ENCODE measurements around the gene FERMT1.

The FERMT1 gene, protein sequence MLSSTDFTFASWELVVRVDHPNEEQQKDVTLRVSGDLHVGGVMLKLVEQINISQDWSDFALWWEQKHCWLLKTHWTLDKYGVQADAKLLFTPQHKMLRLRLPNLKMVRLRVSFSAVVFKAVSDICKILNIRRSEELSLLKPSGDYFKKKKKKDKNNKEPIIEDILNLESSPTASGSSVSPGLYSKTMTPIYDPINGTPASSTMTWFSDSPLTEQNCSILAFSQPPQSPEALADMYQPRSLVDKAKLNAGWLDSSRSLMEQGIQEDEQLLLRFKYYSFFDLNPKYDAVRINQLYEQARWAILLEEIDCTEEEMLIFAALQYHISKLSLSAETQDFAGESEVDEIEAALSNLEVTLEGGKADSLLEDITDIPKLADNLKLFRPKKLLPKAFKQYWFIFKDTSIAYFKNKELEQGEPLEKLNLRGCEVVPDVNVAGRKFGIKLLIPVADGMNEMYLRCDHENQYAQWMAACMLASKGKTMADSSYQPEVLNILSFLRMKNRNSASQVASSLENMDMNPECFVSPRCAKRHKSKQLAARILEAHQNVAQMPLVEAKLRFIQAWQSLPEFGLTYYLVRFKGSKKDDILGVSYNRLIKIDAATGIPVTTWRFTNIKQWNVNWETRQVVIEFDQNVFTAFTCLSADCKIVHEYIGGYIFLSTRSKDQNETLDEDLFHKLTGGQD

DNA sequence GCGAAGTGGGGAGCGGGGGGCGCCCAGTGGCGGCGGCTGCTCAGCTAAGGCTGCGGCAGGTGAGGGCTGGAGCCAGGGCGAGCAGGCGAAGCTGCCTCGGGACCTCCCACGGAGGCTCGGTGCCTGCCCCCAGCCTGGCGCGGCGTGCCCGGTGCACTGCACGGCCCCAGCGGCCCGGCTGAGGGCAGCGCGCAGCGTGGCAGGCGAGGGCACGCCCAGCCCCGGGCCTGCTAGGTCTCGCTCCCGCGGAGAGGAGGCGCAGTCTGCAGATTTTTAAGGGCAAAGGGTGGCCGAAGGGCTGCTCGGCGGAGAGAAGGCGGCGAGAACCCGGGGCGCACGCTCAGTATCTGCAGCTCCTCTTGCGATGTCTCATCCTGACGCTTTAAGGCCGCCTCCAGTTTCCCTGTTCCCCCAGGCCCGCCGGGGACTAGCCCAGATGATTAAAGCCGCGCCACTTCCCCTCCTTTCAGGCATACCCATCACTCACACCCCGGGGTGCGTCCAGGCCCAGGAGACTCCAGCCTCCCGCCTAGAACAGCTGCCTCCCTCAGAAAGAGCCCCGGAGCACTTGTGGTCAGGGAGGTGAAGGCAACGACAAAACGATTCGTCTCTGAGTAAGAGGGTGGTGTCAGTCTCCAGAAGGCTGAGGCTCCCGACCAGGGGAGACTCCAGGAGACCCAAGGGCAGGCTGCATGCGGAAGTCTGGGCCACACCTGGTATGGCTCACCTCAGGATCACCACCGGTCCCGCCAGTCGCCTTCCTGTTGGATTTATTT is at the start of gene FERMT1:
FERMT1 (minus strand) TSS at position 158 of the 776 bp plus-strand sequence. CDS start 3,476 bp downstream, outside the sequence.
- DNase-seq (ENCODE audit: low spot score) = peak; percentile 96

DNA sequence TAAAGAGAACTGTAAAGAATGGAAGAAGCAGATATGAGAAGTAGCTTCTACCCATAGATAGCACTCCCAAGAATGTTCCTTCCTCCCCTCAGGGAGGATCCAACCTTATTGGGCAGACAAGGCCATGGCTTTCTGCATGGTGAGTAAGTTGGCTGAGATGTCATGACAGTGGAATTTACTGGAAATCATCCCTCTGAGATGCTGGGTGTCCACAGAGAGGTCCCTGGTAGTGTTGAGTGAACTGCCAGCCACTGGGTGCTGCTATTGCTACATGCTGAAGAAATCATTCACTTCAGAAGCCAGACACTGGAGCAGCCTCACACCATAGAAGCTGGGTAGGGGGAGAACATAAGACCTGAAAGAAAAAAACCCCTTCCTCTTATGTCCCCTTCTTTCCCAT is 46.4 kb upstream of the FERMT1 start:
- DNase-seq (ENCODE audit: low spot score) = peak; percentile 59

DNA sequence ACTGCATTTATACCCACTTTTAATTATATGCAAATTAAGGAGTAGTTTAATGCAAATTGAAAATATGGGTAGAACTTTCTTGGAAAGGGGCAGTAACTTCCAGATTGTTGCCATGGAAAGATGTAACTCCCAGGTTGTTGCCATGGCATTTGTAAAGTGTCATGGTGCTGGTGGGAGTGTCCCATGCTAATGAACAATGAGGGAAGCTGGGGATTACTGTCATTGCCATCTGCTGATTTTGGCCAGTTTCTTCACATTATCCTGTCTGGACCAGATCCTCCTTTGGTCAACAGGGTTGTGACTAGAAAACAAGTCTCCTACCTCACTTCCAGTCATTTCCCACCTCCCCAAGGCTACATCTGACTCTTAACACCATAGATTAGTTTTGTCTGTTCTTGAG is 45.4 kb upstream of the FERMT1 start:
- DNase-seq (ENCODE audit: low spot score) = no peak

DNA sequence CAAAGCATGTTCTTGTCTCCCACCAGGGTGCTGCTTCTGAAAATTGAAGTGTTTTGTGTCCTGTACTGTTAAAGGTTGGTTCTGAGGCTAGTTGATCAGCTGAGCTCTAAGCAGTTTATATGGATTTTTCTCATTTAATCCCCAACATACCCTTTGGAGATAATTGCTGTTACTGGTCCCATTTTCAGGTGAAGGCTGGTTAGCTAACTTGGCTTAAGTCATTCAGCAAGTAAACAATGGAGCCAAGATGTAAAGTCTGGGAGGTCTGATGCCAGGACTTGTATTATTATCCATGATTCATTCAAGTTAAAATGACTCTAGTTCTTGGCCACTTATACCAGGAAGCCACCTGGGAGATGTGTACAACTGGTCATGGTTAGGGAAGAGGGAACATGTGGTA is 42.5 kb upstream of the FERMT1 start:
- no peak for DNase-seq (ENCODE audit: low spot score)

DNA sequence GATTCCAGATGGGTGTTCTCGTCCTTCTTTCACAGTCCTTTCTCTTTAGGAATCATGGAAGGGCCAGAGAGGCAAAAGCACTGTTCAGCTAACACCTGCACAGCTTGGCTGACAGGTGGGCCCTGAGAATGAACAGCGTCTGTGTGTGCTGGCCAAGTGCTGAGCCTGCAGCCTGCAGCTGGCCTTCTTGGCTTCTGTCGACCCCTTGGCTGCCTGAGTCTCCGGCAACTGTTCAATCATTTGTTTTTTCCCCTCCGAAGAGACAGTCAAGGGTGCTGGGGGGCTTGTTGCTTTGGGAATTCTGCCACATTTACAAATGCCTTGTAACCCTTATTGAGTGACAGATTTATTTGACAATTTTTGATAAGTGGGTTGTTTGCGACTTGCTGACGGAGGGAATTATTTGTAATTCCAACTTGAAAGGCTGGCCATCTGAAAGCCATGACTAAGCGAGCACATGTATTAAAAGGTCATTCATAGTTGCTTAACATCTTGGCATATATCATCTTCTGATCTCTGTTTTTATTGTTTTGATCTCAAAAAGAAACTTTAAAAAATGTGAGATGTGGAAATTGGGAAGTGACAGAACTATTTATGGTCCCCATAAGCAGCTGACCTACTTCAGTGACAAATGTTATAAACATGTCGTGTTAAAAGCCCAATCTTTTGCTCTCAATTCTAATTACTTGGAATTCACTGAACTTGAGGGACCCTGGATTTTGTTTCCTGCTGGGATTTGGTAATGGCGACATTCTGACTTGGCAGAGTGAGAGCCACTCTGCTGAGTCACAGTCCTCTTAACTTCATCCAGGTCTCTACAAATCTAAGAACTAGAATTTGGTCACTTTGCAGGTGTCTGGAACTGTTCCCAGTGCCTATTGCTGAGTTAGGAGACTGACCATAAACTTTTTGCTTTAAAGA is 41.9 kb upstream of the FERMT1 start:
- no peak for DNase-seq (ENCODE audit: low spot score)

DNA sequence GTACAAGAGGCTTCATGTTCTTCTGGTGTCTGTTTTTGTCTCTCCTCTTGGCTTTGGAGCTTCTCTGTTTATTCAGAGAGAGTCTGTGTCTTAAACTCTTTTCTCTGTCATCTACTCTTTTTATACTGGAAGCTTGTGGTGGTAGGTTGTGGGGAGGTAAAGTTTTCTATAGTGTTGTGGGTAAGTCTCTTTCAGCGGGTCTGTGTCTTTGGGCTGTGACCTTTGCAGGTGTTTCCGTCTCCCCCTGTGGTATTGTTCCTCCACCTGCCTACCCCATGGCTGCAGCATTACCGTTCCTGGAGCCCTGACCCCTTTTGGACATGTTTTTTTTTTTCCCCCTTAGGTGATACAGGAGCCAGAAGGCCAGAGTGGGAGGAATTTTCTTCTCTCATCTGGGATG is 37.9 kb upstream of the FERMT1 start:
- DNase-seq (ENCODE audit: low spot score) = no peak

DNA sequence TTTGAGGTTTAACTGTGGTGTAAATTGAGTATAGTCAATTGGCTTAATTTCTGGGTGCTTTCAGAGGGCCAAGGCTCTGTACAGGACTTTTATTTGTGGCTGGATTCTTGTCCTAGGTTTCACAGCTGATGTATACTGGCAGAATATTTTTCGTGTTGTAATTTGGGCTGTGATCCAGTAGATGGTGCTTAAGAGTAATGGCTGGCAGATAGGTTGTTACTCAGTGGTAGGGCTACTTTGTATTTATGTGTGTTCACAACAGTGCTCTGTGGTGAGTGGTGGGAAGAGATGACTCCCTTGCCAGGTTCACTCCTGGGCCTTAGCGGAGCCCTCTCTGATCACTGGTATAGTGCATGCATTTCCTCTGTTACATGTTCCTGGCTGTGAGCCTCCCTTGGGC is 34.5 kb upstream of the FERMT1 start:
- peak; percentile 33 for DNase-seq (ENCODE audit: low spot score)

DNA sequence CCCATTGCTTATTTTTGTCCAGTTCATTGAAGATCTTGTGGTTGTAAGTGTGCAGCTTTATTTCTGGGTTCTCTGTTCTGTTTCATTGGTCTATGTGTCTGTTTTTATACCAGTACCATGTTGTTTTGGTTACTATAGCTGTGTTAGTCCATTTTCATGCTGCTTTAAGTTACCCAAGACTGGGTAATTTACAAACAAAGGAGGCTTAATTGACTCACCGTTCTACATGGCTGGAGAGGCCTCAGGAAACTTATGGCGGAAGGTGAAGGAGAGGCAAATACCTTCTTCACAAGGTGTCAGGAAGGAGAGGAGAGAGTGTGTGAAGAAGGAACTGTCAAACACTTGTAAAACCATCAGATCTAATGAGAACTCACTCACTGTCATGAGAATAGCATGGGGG is 29.9 kb upstream of the FERMT1 start:
- DNase-seq (ENCODE audit: low spot score) = no peak

DNA sequence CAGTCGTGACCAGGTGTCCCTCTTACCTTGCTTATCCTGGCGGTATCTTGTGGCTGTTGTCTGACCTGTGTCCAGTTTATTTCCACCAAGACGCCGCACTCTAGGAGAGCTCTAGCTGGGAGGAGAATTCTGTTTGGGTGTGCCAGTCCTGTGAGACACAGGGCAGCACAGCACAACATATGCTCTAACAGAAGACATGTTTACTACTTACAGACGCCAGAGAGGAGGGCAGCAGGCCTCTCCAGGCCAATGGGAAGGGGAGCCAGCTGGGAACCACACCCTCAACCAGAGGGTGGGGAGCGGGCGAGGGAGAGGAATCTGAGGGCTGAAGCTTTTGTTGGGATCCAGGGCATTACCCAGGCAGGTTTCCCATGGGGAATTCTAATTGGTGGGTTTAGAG is 25.2 kb upstream of the FERMT1 start:
- no peak for DNase-seq (ENCODE audit: low spot score)

DNA sequence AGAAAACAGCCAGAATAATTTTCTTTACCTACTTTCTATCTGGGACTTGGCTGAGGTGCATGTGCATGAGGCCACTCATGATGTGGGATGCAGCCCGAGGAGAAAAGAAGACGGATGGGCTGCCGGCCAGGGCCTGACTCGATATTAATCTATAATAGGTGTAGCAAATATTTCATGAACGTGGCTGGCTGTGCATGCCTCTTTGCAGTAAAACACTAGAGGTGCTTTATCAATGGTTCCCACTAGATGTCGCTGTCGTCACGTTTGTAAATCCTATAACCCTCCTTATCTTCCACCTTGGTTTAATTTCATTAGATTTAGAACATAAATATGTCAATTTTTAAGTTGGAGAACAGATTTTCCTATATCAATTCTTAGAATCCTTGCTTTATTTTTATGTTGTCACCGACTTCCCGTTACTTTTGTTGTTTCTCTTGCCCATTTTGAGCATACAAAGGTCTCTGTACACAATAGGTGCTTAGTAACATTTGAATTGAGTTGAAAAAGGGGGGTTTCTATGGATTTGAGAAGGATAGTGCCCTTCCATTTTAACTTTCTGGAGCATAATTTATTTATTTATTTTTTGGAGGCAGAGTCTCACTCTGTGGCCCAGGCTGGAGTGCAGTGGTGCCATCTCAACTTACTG is 19.6 kb upstream of the FERMT1 start:
- DNase-seq (ENCODE audit: low spot score) = peak; percentile 77

DNA sequence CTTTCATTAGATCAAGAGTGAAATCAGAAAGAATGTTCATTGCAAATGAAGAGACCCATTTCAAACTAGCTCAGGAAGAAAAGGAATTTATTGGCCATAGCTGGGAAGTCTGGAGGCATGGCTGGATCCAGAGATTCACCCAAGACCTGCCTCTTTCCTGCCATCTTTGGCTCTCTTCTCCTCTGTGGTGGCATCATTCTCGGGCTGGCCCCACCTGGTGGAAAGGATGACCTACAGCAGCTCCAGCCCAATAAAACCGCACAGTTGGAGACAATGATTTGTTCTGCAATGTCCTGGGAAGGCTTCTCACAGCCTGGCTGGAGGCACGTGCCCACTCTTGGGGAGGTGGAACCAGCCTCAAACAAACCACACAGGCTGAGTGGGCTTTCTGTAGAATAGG is 18.1 kb upstream of the FERMT1 start:
- peak; percentile 60 for DNase-seq (ENCODE audit: low spot score)

DNA sequence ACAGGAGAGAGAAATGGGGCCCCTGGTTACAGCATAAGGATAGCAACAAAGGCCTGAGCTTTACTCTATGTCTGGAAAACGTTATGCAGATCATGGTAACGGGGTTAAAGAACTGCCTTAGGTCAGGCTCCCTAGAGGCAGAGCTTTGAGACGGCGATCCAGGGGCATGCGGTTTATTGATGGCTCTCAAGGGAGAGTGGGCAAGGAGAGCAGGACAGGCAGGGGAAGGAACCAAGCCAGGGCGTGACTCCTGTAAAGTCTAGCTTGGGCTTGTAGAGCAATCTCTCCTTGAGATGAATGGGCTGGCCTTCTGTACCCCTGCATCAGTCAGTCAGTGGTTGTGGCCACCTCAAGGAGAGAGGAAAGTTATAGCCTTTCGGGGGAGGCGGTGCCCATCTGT is 12.5 kb upstream of the FERMT1 start:
- DNase-seq (ENCODE audit: low spot score) = no peak

DNA sequence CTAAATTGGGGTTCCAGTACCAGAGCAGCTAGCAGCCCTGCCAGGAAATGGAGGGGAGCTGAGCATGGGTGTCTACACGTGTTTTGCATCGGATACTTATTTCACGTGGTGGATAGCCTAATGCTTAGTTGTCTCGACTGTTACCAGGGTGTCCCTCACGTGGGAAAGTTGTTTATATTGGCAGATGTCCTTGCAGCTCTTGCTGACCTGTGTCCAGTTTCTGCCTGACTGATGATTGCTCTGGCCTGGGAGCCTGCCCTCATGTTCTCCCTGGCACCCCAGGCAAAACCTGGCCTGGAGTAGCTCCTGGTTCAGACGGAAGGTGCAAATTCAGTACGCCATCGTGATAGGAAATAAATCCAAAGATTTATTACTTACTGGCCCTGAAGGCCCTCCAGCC is 11.8 kb upstream of the FERMT1 start:
- DNase-seq (ENCODE audit: low spot score) = no peak

DNA sequence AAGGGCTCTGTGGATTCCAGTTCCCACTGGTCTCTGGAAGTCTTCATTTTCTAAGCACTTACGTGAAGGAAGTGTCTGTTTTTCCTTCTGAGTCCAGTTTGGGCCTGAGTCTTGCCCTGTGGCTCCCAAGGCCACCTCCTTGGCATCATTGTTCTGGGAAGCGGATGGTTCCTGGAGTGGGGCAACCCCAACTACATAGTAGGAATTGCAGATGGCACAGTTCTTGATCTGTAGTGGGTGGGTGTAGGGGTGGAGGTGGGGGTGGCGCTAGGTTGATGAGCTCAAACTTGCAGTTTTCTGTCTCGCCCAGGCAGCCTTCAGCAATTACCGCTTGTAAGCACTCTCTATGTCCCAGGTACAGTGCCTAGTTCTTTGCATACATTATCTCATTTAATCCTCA is 7.2 kb upstream of the FERMT1 start:
- no peak for DNase-seq (ENCODE audit: low spot score)

DNA sequence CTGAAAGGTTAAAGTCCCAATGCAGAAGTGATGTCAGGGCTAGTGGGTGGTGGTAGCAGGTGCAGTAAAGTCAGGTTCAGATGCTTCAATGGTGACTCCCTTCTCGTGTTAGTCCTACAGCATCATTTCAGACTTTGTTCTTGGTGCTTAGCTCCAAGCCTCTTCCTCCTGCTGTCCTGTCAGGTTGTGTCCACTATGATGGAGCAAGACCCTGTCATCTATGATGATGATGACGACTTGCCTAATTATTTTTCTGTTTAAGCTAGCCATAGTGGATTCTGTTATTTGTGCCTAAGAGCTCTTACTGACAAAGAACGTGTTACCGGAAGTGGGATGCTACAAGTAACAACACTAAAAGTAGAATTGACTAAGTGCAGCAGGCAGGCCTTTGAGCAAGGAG is 5.0 kb upstream of the FERMT1 start:
- no peak for DNase-seq (ENCODE audit: low spot score)

DNA sequence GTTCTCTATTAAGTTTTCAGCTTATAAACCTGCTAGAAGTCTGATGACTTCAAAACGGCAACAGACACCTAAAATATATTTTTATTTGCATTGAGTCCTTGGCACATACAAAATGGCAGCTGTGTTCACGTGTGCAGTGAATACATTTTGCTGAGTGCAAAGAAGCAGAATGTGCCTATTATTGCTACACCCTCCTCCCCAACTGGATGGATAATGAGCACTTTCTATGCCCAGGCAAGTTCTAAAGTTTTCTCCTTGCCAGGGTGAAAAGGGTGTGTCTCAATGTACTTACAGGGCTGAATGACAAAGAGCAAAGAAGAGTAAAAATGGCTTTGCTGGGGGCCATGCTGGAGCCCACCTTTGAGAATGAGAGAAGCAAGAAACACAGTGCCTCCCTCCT is 4.0 kb upstream of the FERMT1 start:
- DNase-seq (ENCODE audit: low spot score) = no peak

DNA sequence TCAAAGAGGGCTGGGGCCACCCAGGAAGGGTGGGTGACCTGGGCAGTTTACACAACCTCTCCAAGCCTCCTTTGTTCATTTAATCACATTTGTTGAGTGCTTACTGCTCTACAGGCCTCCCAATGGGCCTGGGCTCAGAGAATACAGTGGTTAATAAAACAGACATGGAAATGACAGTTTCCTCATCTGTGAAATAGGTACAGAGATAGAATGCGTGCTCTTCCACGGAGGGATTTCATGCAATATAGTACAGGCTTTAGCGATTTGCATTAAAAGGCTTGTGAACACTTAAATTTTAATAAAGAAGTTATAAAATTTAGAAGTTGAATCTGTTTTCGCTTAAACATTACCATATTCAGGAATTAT is 802 bp upstream of the FERMT1 start:
- no peak for DNase-seq (ENCODE audit: low spot score)

DNA sequence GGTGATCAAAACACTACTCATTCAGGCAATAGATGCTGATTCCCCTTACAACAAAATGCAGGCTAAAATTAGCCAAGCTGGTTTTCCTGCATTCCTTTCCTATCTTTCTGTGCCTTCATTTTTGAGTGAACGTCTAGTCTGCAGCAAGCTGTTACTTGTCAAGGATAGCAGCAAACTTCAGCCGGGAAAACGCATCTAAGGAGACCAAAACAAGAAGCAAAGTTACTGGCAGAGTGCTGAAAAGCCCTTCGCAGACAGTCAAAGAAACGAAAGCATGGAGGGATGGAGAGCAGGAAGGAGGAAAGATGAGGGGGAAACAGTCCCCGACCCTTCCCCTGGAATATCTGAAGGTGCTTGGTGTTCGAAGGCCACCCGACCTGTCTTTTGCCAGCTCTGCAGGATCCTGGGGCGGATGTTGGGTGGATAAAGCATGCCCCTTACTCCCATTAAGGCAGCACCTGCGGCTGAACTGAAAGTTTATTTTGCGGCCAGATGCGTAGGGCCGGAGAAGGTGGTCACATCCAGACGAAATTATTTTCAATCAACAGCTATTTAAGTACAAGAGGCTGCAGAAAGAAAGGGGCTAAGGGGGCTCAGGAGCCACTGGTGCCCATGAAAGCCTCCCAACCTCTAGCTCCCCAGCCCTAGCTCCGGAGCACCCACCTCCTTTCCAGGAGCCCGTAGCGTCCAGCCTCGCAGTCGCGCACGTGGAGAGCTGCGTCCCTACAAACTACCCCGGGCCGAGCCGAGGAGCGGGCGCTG is 538 bp downstream of the FERMT1 start:
- peak; percentile 69 for DNase-seq (ENCODE audit: low spot score)

DNA sequence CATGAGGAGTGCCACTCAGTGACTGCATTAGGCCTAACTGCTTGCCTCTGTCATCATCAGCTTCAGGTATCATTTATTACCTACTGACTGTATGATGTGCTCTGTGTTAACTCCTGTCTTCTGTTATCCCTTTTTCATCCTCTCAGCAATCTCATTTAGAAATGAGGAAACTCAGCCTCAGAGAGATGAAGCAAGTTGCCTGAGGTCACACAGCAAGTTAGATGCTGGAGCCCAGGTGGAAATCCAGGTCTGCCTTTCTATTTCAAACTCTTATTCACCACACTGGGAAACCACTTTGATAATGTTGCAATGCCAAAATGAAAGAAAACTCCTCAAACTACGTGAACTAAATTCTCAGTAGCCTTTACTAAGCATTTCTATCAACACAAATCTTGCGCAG is 1.3 kb downstream of the FERMT1 start:
- peak; percentile 18 for DNase-seq (ENCODE audit: low spot score)

DNA sequence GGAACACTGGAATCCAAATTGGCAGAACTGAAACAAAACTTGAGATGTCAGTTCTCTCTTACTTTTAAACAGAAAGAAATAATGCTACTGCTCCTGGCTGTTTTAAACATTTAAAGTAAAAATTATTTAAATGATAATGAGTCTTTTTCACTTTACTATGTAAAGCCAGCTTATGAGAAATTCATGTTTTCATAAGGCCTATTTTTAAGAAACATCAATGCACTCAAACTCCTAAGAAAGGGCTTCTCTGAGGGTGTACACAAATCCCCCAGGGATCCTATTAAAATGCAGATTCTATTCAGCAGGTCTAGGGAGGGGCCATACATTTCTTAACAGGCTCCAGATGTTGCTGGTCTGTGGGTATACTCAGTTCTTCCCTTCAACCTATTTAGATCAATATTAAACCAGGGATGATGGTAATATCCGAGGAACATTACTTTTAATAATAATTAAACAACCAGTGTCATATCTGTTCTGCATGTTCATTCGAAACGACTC is 2.3 kb downstream of the FERMT1 start:
- DNase-seq (ENCODE audit: low spot score) = no peak
